GM06990 (cell line): ENCODE data around the gene ZNF608.
A peak's percentile ranks its signal among the peaks of the same experiment; 100 is the strongest.

Source experiments
- DNase-seq: peaks from one replicate; pipeline ENCODE4 v3.0.0-alpha.2; 2011; ENCODE audit not compliant: insufficient read length; ENCODE audit errors: extremely low read depth
- H3K27me3 ChIP-seq: replicated peaks from 2 replicates; pipeline ENCODE4 v1.6.0; 2011; ENCODE audit warnings: low read length; ENCODE audit not compliant: control insufficient read depth, insufficient read depth
- H3K36me3 ChIP-seq: 2 replicates; pipeline ENCODE4 v1.5.1; 2011; ENCODE audit warnings: low read length; ENCODE audit not compliant: control insufficient read depth, insufficient read depth
- H3K4me3 ChIP-seq: replicated peaks from 2 replicates; pipeline ENCODE4 v1.5.1; 2011; ENCODE audit warnings: low read depth, mild to moderate bottlenecking, control low read depth, low read length
- CTCF ChIP-seq: IDR thresholded peaks from 2 replicates; pipeline ENCODE4 v1.5.1; 2011; ENCODE audit warnings: low read length, control low read depth, mild to moderate bottlenecking, inconsistent platforms; ENCODE audit not compliant: insufficient read depth, poor library complexity, severe bottlenecking

ZNF608 gene

DNA sequence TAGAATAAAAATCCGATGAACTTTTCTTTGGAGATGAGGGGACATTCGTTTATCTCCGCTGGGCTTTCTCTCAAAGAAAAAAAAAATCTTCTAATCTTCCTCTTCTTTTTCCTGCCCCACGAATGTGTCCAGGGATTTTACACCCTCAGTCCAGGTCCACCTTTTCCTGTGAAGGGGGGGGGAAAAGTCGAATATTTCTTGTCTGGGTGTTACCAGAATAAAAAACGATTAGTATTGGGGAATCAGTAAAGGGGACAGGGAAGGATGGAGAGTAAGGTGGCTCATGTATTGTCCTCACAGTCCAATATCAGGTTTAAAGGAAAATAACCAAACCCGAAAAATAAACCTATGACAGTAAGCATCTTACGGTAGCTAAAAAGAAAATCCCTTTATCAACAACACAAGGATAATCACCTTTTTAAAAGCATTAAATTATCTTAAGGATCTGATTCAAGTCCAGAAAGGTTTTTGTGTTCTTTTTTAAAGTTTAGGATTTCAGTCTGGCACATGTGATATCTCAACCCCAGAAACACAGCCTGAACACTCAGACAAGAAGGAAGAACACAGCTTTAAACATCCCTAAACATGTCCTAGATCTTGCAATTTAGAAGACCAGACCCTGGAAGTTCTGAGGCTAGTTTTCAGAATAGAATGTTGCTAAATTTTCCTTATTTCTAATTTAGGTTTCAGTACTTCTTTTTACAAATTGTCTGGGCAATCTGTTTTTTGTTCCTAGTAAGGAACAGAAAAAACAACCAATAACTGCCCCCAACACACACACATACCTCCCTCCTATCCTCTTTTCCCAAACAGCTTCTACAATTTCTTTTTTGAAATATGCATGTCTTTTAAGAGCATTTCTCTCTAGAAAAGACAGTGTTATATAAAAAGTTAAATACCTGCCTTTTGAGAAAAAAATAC lies 1.2 kb downstream of the ZNF608 start:
- peak overlapping the region; percentile 79 for H3K4me3 ChIP-seq
- no peak for TF ChIP-seq CTCF
- no peak for DNase-seq
- no peaks in the 10 kb centered on the region for H3K27me3 ChIP-seq
- H3K36me3 ChIP-seq, result no peaks in the 10 kb centered on the region

DNA sequence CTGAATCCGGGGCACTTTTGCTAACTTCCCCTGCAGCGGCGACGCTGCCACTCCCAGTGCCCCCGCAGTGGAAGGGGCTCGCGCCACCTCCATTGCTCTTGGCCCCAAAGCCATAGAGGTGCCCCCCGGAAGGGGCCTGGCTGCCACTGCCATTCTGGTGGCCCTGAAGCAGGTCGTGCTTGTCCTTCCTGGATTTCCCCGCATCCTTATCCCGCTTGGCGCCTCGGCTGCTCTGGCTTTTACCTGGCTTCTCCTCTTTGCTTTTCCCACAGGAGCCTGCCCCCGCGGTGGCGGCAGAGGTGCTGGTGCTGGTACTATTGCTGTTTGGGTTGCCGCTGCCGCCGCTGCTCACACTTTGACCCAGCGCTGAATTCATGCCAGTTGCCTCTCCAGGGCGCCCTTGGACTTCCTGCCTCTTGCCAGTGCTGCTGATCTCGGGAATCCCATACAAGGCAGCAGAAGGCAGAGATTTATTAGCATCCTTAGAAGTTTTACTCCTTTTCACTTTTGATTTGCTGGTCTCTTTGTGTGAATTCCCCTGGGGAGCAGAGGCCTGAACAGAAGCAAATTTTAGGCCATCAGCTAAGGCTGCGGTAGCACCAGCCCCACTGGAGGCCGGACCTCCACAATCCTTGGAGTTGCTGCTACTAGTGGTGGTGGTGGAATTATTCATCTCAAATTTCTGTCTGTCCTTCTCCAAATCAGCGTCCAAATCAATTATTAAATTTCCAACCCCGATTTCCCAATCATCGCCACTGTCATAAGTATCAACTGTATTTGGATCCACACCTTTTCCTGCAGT lies 2.1 kb downstream of the ZNF608 start:
- no peaks in the 10 kb centered on the region for H3K36me3 ChIP-seq
- no peaks in the 10 kb centered on the region for H3K27me3 ChIP-seq
- H3K4me3 ChIP-seq, result peak overlapping the region; percentile 79
- DNase-seq, result peak; percentile 22
- peak; percentile 23 for TF ChIP-seq CTCF

- no peak for DNase-seq
- Histone ChIP-seq H3K27me3 (no peaks in the 10 kb centered on the region), H3K36me3 (no peaks in the 10 kb centered on the region), H3K4me3 (peak overlapping the region; percentile 79)
- no peak for TF ChIP-seq CTCF
These were observed 2.8 kb downstream of the ZNF608 start for GRCh38 chr5:124743602-124744169.

DNA sequence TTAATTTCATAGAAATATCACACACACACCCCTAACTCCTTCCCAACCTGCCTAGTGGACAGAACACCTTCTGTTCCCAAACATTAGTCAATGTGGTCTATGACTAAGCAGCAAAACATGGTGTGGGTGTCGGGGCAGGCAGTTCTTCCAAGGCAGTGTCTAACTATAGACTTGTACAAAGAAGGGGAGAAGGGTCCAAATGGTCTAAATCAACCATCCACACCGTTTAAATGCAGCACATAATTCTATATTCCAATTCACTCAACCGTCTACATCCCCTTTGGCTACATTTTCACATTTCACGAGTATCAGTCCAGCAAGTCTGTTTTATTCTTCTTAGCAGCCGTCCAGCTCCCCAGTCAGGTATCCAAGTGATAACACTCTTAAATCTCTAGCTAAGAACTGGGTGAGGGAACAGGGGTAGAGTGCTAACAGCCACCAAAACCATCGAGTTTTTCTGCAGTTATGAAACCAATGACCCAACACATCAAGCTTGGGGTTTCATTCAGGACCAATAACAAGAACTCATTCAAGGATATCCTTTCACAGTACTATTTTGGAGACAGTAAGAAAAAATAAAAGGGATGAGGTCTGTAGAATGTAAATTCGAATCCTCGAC lies 3.3 kb downstream of the ZNF608 start:
- Histone ChIP-seq H3K36me3 (no peaks in the 10 kb centered on the region), H3K4me3 (peak overlapping the region; percentile 79), H3K27me3 (no peaks in the 10 kb centered on the region)
- DNase-seq, result peak; percentile 27
- no peak for TF ChIP-seq CTCF

DNA sequence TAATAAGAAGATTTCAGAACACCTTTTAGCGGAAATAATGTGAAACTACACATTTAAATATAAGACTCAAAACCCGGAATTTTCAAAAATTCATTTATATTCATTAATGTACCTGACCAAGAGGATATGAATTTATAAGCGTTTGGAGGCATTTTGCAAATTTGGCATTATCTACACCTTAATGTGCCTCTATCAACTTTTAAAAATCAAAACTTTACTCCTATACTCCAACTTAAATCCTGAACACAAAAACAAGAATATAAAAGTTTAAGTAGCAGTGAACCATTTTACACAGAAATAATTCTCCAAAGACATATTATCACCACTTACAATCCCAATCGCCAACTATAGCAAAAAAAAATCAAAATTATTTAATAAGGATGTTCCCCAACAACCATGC lies 3.9 kb downstream of the ZNF608 start:
- DNase-seq, result no peak
- TF ChIP-seq CTCF, result no peak
- Histone ChIP-seq H3K4me3 (peak overlapping the region; percentile 79), H3K27me3 (no peaks in the 10 kb centered on the region), H3K36me3 (no peaks in the 10 kb centered on the region)
